Lung (tissue), 12 donors: Measurements from ENCODE around the gene RSAD2. TPM values are rescaled to one million over a fixed set of nuclear protein-coding genes. Genes with fewer than 3 reads are reported as not detected.

Experiments
- ATAC-seq: fragments of 200-7000 bp; cut with Tn5 transposase; one replicate; pipeline ENCODE4 v1.9.1; 2020; ENCODE audit warnings: moderate number of reproducible peaks; ENCODE audit not compliant: insufficient read depth, low FRiP score
- DNase-seq, 3 donors: peaks; one replicate each; pipeline ENCODE4 v3.0.0-alpha.2; 2013 to 2017
- H3K27ac ChIP-seq, 2 donors: one replicate each; pipeline ENCODE4 v1.5.1; 2013; ENCODE audit warnings: mild to moderate bottlenecking in 2 of 2, moderate library complexity in 2 of 2, control low read depth in 1 of 2, inconsistent platforms in 1 of 2, low read depth in 1 of 2, low read length in 1 of 2
- H3K27me3 ChIP-seq, 3 donors: one replicate each; pipeline ENCODE4 v1.5.1; 2013; ENCODE audit warnings: low read length in 2 of 3; ENCODE audit not compliant: control insufficient read depth in 3 of 3, insufficient read depth in 3 of 3
- H3K36me3 ChIP-seq, 4 donors: one replicate each; pipeline ENCODE4 v1.5.1; 2013; ENCODE audit warnings: low read length in 4 of 4, mild to moderate bottlenecking in 1 of 4, moderate library complexity in 1 of 4; ENCODE audit not compliant: control insufficient read depth in 4 of 4, insufficient read depth in 4 of 4
- H3K4me1 ChIP-seq, 5 donors: one replicate each; pipeline ENCODE4 v1.5.1; 2013; ENCODE audit warnings: low read length in 5 of 5, mild to moderate bottlenecking in 2 of 5, moderate library complexity in 1 of 5; ENCODE audit not compliant: control insufficient read depth in 5 of 5, insufficient read depth in 5 of 5
- H3K4me3 ChIP-seq: one replicate; pipeline ENCODE4 v1.5.1; 2013; ENCODE audit warnings: mild to moderate bottlenecking, control low read depth, moderate library complexity
- H3K9ac ChIP-seq, 2 donors: one replicate each; pipeline ENCODE4 v1.5.1; 2013; ENCODE audit warnings: low read length in 2 of 2, control low read depth in 1 of 2; ENCODE audit not compliant: insufficient read depth in 1 of 2
- H3K9me3 ChIP-seq, 4 donors: one replicate each; pipeline ENCODE4 v1.5.1; 2013; ENCODE audit warnings: low read length in 3 of 4, mild to moderate bottlenecking in 1 of 4, moderate library complexity in 1 of 4; ENCODE audit not compliant: control insufficient read depth in 4 of 4, insufficient read depth in 3 of 4
- WGBS, 2 donors: extraction: QIAGEN DNeasy Blood & Tissue Kit; methylation state at CpG; one replicate each; pipeline ENCODE4 v1.1.7; 2013; 5-methylcytosine and 5-hydroxymethylcytosine counted together
- polyA plus RNA-seq, 2 donors: library from polyadenylated mRNA; stranded (reverse); fragments of 200-250 nt; gene quantifications; one replicate each; pipeline ENCODE4 v1.2.1, GENCODE V29; 2013
- total RNA-seq, 2 donors: library from RNA; depleted of rRNA in 1 of 2; stranded (reverse); fragments of >200 nt in 1 of 2; gene quantifications; one replicate each; pipeline ENCODE4 v1.2.1, GENCODE V29; 2014 to 2021
- TF ChIP-seq, protein P1 (sequence below): IDR thresholded peaks from 2 replicates; pipeline ENCODE4 v1.5.1; 2012; ENCODE audit warnings: mild to moderate bottlenecking; ENCODE audit errors: control extremely low read depth, extremely low read depth
- donor health status: control.
- donor health status: control.
- donor health status: Bipolar disorder and iron deficiency.
- donor health status: healthy.
- donor health status: DM: yes; HTN: yes; CAD: no.

The RSAD2 gene
- total and polyA plus RNA-seq, 4 donors, result 3.3 to 13.2 (median 12.0) TPM

DNA sequence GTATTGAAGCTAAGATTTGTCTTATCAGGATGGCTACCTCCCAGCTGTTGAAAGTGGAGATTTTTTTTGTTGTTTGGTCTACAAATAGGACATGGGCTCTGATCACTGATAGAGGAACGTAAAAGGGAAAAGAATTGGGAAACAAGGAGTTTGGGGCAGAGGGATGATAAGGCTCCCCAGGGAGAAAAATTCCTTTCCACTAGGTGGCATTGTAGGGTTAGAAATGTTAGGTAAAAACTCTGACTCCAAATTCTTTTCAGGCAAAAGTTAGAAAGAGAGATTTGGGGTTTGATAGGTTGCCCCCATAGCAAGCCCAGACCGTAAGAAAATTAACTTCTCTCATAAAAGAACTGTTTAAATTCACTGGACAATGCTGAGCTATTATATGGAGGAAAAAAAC lies 31.7 kb upstream of the RSAD2 start:
- no peak for DNase-seq
- Histone ChIP-seq H3K4me1 (no peaks in the 10 kb centered on the region), H3K9ac (no peak overlapping the region), H3K9me3 (peaks cover 0 to 65% (median 33%) of the 10 kb centered on the region in 4 donors), H3K27ac (no peak overlapping the region), H3K4me3 (no peak overlapping the region), H3K36me3 (peaks cover 0 to 18% (median 10%) of the 10 kb centered on the region in 4 donors), H3K27me3 (no peaks in the 10 kb centered on the region)
- WGBS, 2 donors, result 95 to 97% methylated on average over 2 of the region's 2 CpGs
- ATAC-seq, result no peak
- TF ChIP-seq, protein P1, sequence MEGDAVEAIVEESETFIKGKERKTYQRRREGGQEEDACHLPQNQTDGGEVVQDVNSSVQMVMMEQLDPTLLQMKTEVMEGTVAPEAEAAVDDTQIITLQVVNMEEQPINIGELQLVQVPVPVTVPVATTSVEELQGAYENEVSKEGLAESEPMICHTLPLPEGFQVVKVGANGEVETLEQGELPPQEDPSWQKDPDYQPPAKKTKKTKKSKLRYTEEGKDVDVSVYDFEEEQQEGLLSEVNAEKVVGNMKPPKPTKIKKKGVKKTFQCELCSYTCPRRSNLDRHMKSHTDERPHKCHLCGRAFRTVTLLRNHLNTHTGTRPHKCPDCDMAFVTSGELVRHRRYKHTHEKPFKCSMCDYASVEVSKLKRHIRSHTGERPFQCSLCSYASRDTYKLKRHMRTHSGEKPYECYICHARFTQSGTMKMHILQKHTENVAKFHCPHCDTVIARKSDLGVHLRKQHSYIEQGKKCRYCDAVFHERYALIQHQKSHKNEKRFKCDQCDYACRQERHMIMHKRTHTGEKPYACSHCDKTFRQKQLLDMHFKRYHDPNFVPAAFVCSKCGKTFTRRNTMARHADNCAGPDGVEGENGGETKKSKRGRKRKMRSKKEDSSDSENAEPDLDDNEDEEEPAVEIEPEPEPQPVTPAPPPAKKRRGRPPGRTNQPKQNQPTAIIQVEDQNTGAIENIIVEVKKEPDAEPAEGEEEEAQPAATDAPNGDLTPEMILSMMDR, result no peak

DNA sequence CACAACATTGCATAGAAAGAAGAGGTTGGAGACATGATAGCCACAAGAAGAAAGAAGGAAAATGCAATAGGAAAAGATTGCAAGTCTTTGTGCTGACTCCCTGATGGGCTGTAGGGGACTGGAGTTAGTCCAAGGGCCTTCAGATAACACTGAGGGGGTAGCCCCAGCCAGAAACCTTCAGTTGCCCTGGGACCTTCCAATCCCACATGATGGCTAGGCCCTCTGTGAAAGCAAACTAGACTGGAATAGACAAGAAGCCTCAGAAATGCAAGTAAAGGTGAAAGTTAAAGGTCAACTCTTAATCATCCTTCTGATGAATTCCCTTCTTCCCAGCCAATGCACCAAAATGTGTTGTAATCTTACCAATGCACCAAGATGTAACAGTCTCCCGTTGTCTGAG lies 31.0 kb upstream of the RSAD2 start:
- TF ChIP-seq, protein P1, result no peak
- no peaks in the 10 kb centered on the region for H3K4me1 ChIP-seq
- DNase-seq (no peak), ATAC-seq (no peak)
- 86 to 92% methylated on average over 1 of the region's 1 CpG for WGBS, 2 donors
- no peak overlapping the region for H3K9ac ChIP-seq
- H3K27me3 ChIP-seq, result no peaks in the 10 kb centered on the region
- H3K27ac ChIP-seq, result no peak overlapping the region
- H3K9me3 ChIP-seq, result peaks cover 0 to 61% (median 36%) of the 10 kb centered on the region in 4 donors
- no peak overlapping the region for H3K4me3 ChIP-seq
- peaks cover 0 to 22% (median 12%) of the 10 kb centered on the region in 4 donors for H3K36me3 ChIP-seq

DNA sequence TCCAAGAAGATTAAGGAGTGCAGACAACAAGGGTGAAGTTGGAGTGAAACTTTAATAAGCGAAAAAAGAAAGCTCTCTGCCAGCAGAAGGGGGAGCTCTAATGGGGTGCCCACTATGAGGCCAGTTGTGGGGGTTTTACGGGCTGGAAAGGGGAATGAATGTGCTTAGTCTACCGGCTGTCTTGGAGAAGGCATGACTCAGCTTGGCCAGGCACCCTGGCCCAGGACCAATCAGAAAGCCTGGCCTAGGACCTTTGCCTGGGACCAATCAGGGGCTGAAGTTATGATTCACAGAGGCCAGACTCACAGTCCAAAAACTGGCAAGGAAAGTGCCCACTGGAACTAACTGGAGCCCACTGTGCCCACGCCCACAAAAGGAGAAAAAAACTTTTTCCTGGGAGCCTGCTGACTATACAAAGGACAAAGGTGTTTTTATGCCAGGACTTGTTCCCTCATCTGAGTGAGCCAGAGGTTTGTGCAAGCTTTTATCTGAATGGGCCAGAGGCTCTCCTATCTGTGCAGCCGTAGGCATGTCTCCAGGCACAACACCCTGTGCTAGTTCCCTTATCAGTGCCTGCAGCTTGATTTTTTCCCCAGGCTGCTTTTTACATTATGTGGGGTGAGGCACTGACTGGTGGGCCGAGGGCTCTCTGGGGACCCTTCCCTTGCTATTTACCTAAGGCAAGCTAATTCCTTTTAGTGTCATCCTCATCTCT lies 30.5 kb upstream of the RSAD2 start:
- WGBS, 2 donors, result 95 to 97% methylated on average over 6 of the region's 6 CpGs
- Histone ChIP-seq H3K27me3 (no peaks in the 10 kb centered on the region), H3K27ac (no peak overlapping the region), H3K9ac (no peak overlapping the region), H3K4me1 (no peaks in the 10 kb centered on the region), H3K9me3 (peaks cover 0 to 56% (median 36%) of the 10 kb centered on the region in 4 donors), H3K36me3 (peaks cover 0 to 23% (median 11%) of the 10 kb centered on the region in 4 donors), H3K4me3 (no peak overlapping the region)
- DNase-seq (no peak), ATAC-seq (no peak)
- TF ChIP-seq, protein P1, result no peak
